SJSA1 (cell line): ENCODE measurements around the gene LIF. TPM values are rescaled to one million over a fixed set of nuclear protein-coding genes. Genes with fewer than 3 reads are reported as not detected.

Experiments used
- DNase-seq, 2 experiments: peaks; one replicate each; pipeline ENCODE4 v3.0.0-alpha.2; 2015 to 2020; ENCODE audit warnings: low spot score in 2 of 2, low read depth in 1 of 2
- H3K27ac ChIP-seq: fragments of 250-450 bp; sonication (Bioruptor Pico); 2 replicates; pipeline ENCODE4 v1.5.1; 2020; ENCODE audit warnings: mild to moderate bottlenecking, moderate library complexity
- H3K27me3 ChIP-seq: fragments of 250-450 bp; sonication (Bioruptor Pico); replicated peaks from 2 replicates; pipeline ENCODE4 v1.5.1; 2020; ENCODE audit warnings: mild to moderate bottlenecking, moderate library complexity
- H3K36me3 ChIP-seq: fragments of 250-450 bp; sonication (Bioruptor Pico); 2 replicates; pipeline ENCODE4 v1.5.1; 2020; ENCODE audit warnings: mild to moderate bottlenecking
- H3K4me1 ChIP-seq: fragments of 250-450 bp; sonication (Bioruptor Pico); replicated peaks from 2 replicates; pipeline ENCODE4 v1.6.1; 2021; ENCODE audit warnings: mild to moderate bottlenecking
- H3K4me3 ChIP-seq: fragments of 250-450 bp; sonication (Bioruptor Pico); 2 replicates; pipeline ENCODE4 v1.5.1; 2020; ENCODE audit warnings: mild to moderate bottlenecking
- H3K9me3 ChIP-seq: fragments of 250-450 bp; sonication (Bioruptor Pico); replicated peaks from 2 replicates; pipeline ENCODE4 v1.5.1; 2020; ENCODE audit warnings: mild to moderate bottlenecking
- total RNA-seq: library from RNA; depleted of rRNA; stranded (reverse); fragments of >200 nt; shearing (Covaris generic); gene quantifications from 2 replicates; pipeline ENCODE4 v1.2.3, GENCODE V29; 2014; rRNA removed

The LIF gene
- total RNA-seq, 1 experiment from 2014 or later = 1.4 TPM

DNA sequence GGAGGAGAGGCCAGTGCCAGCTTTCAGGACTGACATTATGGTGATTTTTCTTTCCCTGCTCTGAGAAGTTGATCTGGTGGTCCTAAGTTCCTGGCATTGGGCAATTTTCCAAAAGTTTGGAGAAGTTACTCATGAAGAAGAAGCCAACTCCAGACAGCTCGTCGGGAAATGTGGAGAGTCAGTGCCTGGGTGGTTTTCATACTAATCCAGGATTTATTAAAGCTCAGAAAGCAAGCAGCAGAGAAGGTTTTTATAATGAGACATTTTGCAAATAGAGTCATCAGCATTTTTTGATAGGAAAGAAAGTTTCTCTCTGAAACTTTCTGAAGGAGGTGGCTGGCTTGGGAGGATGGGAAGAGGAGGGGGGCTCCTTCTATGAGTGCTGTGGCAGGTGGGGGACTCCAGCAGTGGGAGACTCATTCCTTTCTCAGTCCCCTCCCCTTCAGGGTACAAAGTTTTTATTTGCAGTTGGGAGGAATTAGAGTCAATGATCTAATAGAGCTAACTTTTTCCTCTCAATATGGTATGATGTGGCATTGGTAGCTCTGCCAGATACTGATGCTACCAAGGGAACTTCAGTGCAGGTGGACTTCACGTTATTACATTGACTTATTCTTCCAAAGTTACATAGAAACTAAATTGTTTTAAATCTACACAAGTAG is 55.4 kb downstream of the LIF start:
- no peak overlapping the region for H3K27ac ChIP-seq
- no peaks in the 10 kb centered on the region for H3K9me3 ChIP-seq
- peaks cover 55% of the 10 kb centered on the region for H3K4me1 ChIP-seq
- DNase-seq = no peak
- H3K36me3 ChIP-seq = no peaks in the 10 kb centered on the region
- H3K4me3 ChIP-seq = no peak overlapping the region
- no peaks in the 10 kb centered on the region for H3K27me3 ChIP-seq

GRCh38 chr22:30190574-30190973 is 56.0 kb downstream of the LIF start:
- Histone ChIP-seq H3K27me3 (no peaks in the 10 kb centered on the region), H3K4me1 (peaks cover 55% of the 10 kb centered on the region), H3K4me3 (no peak overlapping the region), H3K9me3 (no peaks in the 10 kb centered on the region), H3K27ac (no peak overlapping the region), H3K36me3 (no peaks in the 10 kb centered on the region)
- DNase-seq = no peak

Other genes starting within 250 kb of the LIF start
- gene HORMAD2, start 166.3 kb downstream of the LIF start, total RNA-seq = not detected in 2 replicates
- gene OSM, start 20.1 kb upstream of the LIF start, total RNA-seq = not detected in 2 replicates
- gene CASTOR1, start 42.7 kb upstream of the LIF start, total RNA-seq = 9.1 and 10.8 TPM in 2 replicates
- 17.4 and 18.1 TPM in 2 replicates for gene TBC1D10A, start 80.2 kb upstream of the LIF start, total RNA-seq
- gene SF3A1, start 110.1 kb upstream of the LIF start, total RNA-seq = 12.1 and 37.2 TPM in 2 replicates
- 1.9 and 4.5 TPM in 2 replicates for gene CCDC157, start 110.2 kb upstream of the LIF start, total RNA-seq
- gene RNF215, start 140.7 kb upstream of the LIF start, total RNA-seq = 9.2 and 9.5 TPM in 2 replicates
- 3.4 and 16.2 TPM in 2 replicates for gene SEC14L2, start 150.3 kb upstream of the LIF start, total RNA-seq
- 46.2 and 48.6 TPM in 2 replicates for gene MTFP1, start 179.0 kb upstream of the LIF start, total RNA-seq
- not detected in 2 replicates for gene SEC14L3, start 225.3 kb upstream of the LIF start, total RNA-seq